Endothelial cell (in vitro differentiated cells): ENCODE data around the gene CNTRL. TPM values are rescaled to one million over a fixed set of nuclear protein-coding genes. Genes with fewer than 3 reads are reported as not detected.
A peak's percentile ranks its signal among the peaks of the same experiment; 100 is the strongest.

Experiments used
- DNase-seq: peaks from one replicate; pipeline ENCODE4 v3.0.0; 2021; ENCODE audit warnings: low spot score
- H3K27ac Mint-ChIP-seq: one replicate; pipeline ENCODE4 v1.8.0; 2021; ENCODE audit warnings: mixed read lengths, inconsistent platforms; ENCODE audit not compliant: unreplicated experiment
- H3K27me3 Mint-ChIP-seq: one replicate; pipeline ENCODE4 v1.8.0; 2021; ENCODE audit warnings: mild to moderate bottlenecking, moderate library complexity, mixed read lengths, inconsistent platforms; ENCODE audit not compliant: unreplicated experiment
- H3K36me3 Mint-ChIP-seq: one replicate; pipeline ENCODE4 v1.8.0; 2021; ENCODE audit warnings: mild to moderate bottlenecking, low read depth, mixed read lengths, inconsistent platforms; ENCODE audit not compliant: unreplicated experiment
- H3K4me1 Mint-ChIP-seq: one replicate; pipeline ENCODE4 v1.8.0; 2021; ENCODE audit warnings: mild to moderate bottlenecking, mixed read lengths, inconsistent platforms; ENCODE audit not compliant: unreplicated experiment
- H3K4me3 Mint-ChIP-seq: one replicate; pipeline ENCODE4 v1.8.0; 2021; ENCODE audit warnings: mild to moderate bottlenecking, mixed read lengths, inconsistent platforms; ENCODE audit not compliant: unreplicated experiment
- H3K9me3 Mint-ChIP-seq: one replicate; pipeline ENCODE4 v1.8.0; 2021; ENCODE audit warnings: mixed read lengths, inconsistent platforms; ENCODE audit not compliant: unreplicated experiment
- total RNA-seq: library from RNA; stranded (reverse); fragmentation: NEBNext Ultra II Directional; extraction: Animal tissue kit (Norgen Biotek cat#: 25700); gene quantifications from one replicate; pipeline ENCODE4 v1.2.1, GENCODE V29; 2021; ENCODE audit not compliant: unreplicated experiment
- TF ChIP-seq, protein P1 (sequence below): fragments of 200-600 bp; sonication (generic); IDR thresholded peaks from one replicate; pipeline ENCODE4 v1.5.0; 2021; ENCODE audit warnings: antibody characterized with exemption; ENCODE audit not compliant: unreplicated experiment

CNTRL gene
- total RNA-seq, 1 donor from 2014 or later, result 23.6 TPM

GRCh38 chr9:121189660-121190059, 114.9 kb downstream of the CNTRL start:
- H3K4me3 Mint-ChIP-seq, result no peak overlapping the region
- peaks cover 7% of the 10 kb centered on the region for H3K36me3 Mint-ChIP-seq
- TF ChIP-seq, protein P1, sequence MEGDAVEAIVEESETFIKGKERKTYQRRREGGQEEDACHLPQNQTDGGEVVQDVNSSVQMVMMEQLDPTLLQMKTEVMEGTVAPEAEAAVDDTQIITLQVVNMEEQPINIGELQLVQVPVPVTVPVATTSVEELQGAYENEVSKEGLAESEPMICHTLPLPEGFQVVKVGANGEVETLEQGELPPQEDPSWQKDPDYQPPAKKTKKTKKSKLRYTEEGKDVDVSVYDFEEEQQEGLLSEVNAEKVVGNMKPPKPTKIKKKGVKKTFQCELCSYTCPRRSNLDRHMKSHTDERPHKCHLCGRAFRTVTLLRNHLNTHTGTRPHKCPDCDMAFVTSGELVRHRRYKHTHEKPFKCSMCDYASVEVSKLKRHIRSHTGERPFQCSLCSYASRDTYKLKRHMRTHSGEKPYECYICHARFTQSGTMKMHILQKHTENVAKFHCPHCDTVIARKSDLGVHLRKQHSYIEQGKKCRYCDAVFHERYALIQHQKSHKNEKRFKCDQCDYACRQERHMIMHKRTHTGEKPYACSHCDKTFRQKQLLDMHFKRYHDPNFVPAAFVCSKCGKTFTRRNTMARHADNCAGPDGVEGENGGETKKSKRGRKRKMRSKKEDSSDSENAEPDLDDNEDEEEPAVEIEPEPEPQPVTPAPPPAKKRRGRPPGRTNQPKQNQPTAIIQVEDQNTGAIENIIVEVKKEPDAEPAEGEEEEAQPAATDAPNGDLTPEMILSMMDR, result no peak

DNA sequence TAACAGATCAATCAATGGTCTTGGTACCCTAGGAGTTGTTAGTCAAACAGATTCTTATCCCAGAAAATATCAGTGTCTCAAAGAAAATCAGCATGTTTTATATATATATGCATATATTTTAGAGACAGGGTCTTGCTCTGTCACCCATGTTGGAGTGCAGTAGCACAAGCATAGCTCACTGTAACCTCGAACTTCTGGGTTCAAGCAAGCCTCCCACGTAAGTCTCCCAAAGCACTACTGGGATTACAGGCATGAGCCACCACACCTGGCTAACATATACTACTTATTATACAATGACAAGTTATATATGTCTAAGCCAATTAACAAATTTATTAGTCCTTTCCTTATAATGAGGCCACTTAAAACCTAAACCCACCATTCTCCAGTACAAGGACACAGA, 116.5 kb downstream of the CNTRL start:
- H3K27ac Mint-ChIP-seq, result peak overlapping the region; percentile 42
- H3K9me3 Mint-ChIP-seq, result no peaks in the 10 kb centered on the region
- peaks cover 2% of the 10 kb centered on the region for H3K27me3 Mint-ChIP-seq
- no peak overlapping the region for H3K4me3 Mint-ChIP-seq
- H3K4me1 Mint-ChIP-seq, result peaks cover 21% of the 10 kb centered on the region
- no peak for DNase-seq
- TF ChIP-seq, protein P1, result no peak
- peaks cover 3% of the 10 kb centered on the region for H3K36me3 Mint-ChIP-seq

More at GRCh38 chr9:121189660-121190059, 114.9 kb downstream of the CNTRL start:
- Mint-ChIP-seq H3K4me1 (peaks cover 20% of the 10 kb centered on the region), H3K9me3 (no peaks in the 10 kb centered on the region), H3K27ac (no peak overlapping the region), H3K27me3 (no peaks in the 10 kb centered on the region)
- no peak for DNase-seq

DNA sequence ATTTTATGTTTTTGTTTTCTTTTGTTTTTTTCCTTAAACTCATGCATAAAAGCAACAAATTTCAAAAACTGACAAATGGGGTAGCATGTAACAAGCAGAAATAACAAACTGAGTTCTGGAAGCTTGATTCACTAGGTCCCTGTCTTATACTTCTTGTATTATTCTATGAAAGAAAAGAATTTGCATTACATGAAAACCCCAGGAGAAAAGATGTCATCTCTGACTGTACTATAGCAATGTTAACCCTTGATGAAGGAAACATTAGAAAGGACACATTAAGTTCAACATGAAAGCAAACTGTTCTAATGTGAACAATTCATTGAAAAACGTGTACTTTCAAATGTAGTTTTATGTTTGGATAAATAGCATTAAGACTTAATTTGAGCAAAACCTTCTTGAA, 117.8 kb downstream of the CNTRL start:
- TF ChIP-seq, protein P1, result no peak
- no peak for DNase-seq
- Mint-ChIP-seq H3K9me3 (no peaks in the 10 kb centered on the region), H3K4me3 (no peak overlapping the region), H3K36me3 (no peaks in the 10 kb centered on the region), H3K4me1 (peaks cover 26% of the 10 kb centered on the region), H3K27me3 (peaks cover 2% of the 10 kb centered on the region), H3K27ac (no peak overlapping the region)

GRCh38 chr9:121192959-121193640, 118.3 kb downstream of the CNTRL start:
- no peak overlapping the region for H3K27ac Mint-ChIP-seq
- no peak for DNase-seq
- TF ChIP-seq, protein P1, result no peak
- no peaks in the 10 kb centered on the region for H3K36me3 Mint-ChIP-seq
- H3K4me3 Mint-ChIP-seq, result no peak overlapping the region
- peaks cover 2% of the 10 kb centered on the region for H3K27me3 Mint-ChIP-seq
- H3K9me3 Mint-ChIP-seq, result no peaks in the 10 kb centered on the region
- H3K4me1 Mint-ChIP-seq, result peaks cover 27% of the 10 kb centered on the region

DNA sequence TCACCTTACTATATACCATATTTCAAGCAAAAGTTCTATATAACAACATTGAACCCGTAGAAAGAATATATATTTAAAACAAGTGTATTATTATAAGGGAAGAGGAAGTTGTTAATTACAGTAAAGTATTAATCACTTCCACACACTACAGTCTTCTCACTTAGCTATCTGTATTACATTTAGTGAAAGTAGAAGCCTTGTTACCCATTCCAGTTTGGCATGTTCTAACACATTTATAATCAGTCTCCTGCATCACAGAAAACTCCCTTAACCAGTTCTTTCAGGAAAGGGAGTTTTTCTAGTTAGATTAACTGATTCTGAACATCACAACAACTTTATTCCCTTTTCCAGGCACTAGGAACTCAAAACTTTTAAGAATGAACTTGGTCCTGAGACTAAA, 120.0 kb downstream of the CNTRL start:
- peaks cover 2% of the 10 kb centered on the region for H3K27me3 Mint-ChIP-seq
- H3K4me3 Mint-ChIP-seq, result no peak overlapping the region
- peaks cover 29% of the 10 kb centered on the region for H3K4me1 Mint-ChIP-seq
- no peak for DNase-seq
- no peak overlapping the region for H3K27ac Mint-ChIP-seq
- no peaks in the 10 kb centered on the region for H3K36me3 Mint-ChIP-seq
- TF ChIP-seq, protein P1, result no peak
- no peaks in the 10 kb centered on the region for H3K9me3 Mint-ChIP-seq
